ENCODE results near the gene TMEM174.
A peak's percentile ranks its signal among the peaks of the same experiment; 100 is the strongest.

TMEM174 gene

GRCh38 chr5:73154208-73155006 lies 18.6 kb upstream of the TMEM174 start:
- no peak for DNase-seq

- DNase-seq: no peak
These were observed 17.4 kb upstream of the TMEM174 start for GRCh38 chr5:73155271-73156222.

- no peak for DNase-seq
These were observed 15.3 kb upstream of the TMEM174 start for GRCh38 chr5:73157414-73158303.

- DNase-seq: no peak
These were observed 14.7 kb upstream of the TMEM174 start for GRCh38 chr5:73158313-73158712.

GRCh38 chr5:73160239-73160671 lies 12.7 kb upstream of the TMEM174 start:
- no peak for DNase-seq

- no peak for DNase-seq
These were observed 2.5 kb upstream of the TMEM174 start for GRCh38 chr5:73170522-73170921.

- DNase-seq: no peak
These were observed 1.5 kb upstream of the TMEM174 start for GRCh38 chr5:73171495-73171894.

GRCh38 chr5:73174100-73174815 lies 1.3 kb downstream of the TMEM174 start:
- no peak for DNase-seq

GRCh38 chr5:73176250-73176649 lies 3.3 kb downstream of the TMEM174 start:
- no peak for DNase-seq

- no peak for DNase-seq
These were observed 5.3 kb downstream of the TMEM174 start for GRCh38 chr5:73178265-73178664.

GRCh38 chr5:73179730-73180129 lies 6.7 kb downstream of the TMEM174 start:
- peak; percentile 30 for DNase-seq

GRCh38 chr5:73180566-73180965 lies 7.6 kb downstream of the TMEM174 start:
- DNase-seq: no peak

GRCh38 chr5:73182307-73182706 lies 9.3 kb downstream of the TMEM174 start:
- DNase-seq: no peak

GRCh38 chr5:73183000-73183399 lies 10.0 kb downstream of the TMEM174 start:
- no peak for DNase-seq

GRCh38 chr5:73183481-73183891 lies 10.5 kb downstream of the TMEM174 start:
- no peak for DNase-seq

GRCh38 chr5:73186976-73187375 lies 14.0 kb downstream of the TMEM174 start:
- no peak for DNase-seq

- no peak for DNase-seq
These were observed 16.0 kb downstream of the TMEM174 start for GRCh38 chr5:73188764-73189531.

- DNase-seq: no peak
These were observed 16.9 kb downstream of the TMEM174 start for GRCh38 chr5:73189871-73190376.

- no peak for DNase-seq
These were observed 19.4 kb downstream of the TMEM174 start for GRCh38 chr5:73192370-73192769.

GRCh38 chr5:73193592-73193991 lies 20.6 kb downstream of the TMEM174 start:
- no peak for DNase-seq

- no peak for DNase-seq
These were observed 23.2 kb downstream of the TMEM174 start for GRCh38 chr5:73196201-73196600.
